Measurements from ENCODE around the gene UBE2L6. TPM values are rescaled to one million over a fixed set of nuclear protein-coding genes. Genes with fewer than 3 reads are reported as not detected.

UBE2L6 gene
- total RNA-seq, 1 donor from 2014 or later = 120 TPM

- peaks cover 12% of the 10 kb centered on the region for H3K4me1 ChIP-seq
- no peaks in the 10 kb centered on the region for H3K9me3 ChIP-seq
- no peak overlapping the region for H3K4me3 ChIP-seq
- TF ChIP-seq CTCF (IDR thresholded peaks at IDR 0.05) = no peak
- H3K27ac ChIP-seq = no peak overlapping the region
- DNase-seq (no peak), ATAC-seq (no peak)
- intact Hi-C loops (cut with DNase I) = no loop called here
- no peaks in the 10 kb centered on the region for H3K27me3 ChIP-seq
- H3K36me3 ChIP-seq = no peaks in the 10 kb centered on the region
Measured at GRCh38 chr11:57511741-57512430, 55.6 kb downstream of the UBE2L6 start.

DNA sequence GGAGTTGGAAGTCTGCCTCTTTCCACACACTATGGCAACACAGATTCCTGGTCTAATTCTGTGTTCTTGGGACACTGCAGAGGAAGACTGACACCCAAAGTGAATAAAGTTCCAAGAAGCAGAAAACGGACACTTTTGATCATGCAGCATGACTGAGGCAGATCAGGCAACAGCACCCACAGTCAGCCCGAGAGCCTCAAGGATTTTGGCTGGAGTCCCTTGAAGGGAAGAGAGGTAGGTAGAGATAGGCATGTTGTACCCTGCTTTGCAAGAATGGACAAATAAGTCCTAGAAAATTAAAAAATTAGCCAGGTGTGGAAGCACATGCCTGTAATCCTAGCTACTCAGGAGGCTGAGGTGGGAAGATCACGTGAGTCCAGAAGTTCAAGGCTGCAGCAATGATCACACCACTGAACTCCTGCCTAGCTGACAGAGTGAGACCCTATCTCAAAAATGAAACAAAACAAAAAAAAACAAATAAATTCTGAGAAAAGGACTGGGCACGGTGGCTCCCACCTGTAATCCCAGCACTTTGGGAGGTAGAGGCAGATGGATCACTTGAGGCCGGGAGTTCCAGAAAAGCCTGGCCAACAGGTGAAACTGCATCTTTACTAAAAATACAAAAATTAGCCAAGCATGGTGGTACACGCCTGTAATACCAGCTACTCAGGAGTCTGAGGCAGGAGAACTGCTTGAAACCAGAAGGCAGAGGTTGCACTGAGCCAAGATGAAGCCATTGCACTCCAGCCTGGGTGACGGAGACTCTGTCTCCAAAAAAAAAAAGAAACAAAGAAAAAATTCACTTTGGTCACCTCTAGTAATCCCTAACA is 58.9 kb downstream of the UBE2L6 start:
- Histone ChIP-seq H3K27ac (no peak overlapping the region), H3K36me3 (no peaks in the 10 kb centered on the region), H3K4me1 (peaks cover 1% of the 10 kb centered on the region), H3K27me3 (no peaks in the 10 kb centered on the region), H3K4me3 (no peak overlapping the region), H3K9me3 (no peaks in the 10 kb centered on the region)
- ATAC-seq (no peak), DNase-seq (no peak)
- no peak for TF ChIP-seq CTCF (IDR thresholded peaks at IDR 0.05)
- intact Hi-C loops (cut with DNase I) = no loop called here

DNA sequence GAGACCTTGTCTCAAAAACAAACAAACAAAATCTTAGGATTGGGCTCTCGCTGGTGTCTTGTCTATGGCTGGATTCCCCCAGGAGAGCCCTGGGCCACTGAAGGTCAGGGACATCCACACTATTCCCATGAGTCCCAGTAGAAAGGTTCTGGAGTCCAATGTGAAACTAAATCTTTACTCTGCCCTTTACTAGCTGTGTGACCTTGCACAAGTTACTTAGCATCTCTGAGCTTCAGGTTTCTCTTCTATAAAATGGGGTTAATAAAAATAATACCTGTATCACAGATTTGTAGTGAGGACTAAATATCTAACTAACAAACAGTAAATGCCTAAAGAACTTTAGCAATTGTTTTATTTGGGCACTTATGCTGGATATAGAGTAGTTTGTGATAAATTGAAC is 61.0 kb downstream of the UBE2L6 start:
- intact Hi-C loops (cut with DNase I) = no loop called here
- Histone ChIP-seq H3K9me3 (no peaks in the 10 kb centered on the region), H3K27me3 (no peaks in the 10 kb centered on the region), H3K4me3 (no peak overlapping the region), H3K4me1 (no peaks in the 10 kb centered on the region), H3K27ac (no peak overlapping the region), H3K36me3 (no peaks in the 10 kb centered on the region)
- ATAC-seq (no peak), DNase-seq (no peak)
- no peak for TF ChIP-seq CTCF (IDR thresholded peaks at IDR 0.05)

DNA sequence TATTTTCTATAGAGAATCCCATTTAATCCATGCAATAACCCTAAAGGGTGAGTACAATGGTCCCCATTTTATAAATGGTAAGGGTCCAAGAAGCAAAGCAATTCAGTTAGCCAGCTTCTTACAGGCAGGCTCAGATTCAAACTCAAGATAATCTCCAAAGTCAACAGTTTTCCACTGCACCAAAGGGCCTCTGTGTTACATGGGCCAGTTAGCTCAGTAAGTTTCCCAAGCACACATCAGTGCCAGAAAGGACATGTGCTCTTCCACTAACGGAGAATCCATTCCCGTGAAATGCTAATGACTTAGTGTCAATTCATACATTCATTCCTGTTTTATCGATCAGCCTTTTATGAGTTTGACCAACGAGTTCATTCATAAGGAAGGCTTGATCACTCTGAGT is 63.0 kb downstream of the UBE2L6 start:
- Histone ChIP-seq H3K9me3 (no peaks in the 10 kb centered on the region), H3K4me3 (no peak overlapping the region), H3K4me1 (peaks cover 10% of the 10 kb centered on the region), H3K27ac (no peak overlapping the region), H3K27me3 (no peaks in the 10 kb centered on the region), H3K36me3 (no peaks in the 10 kb centered on the region)
- TF ChIP-seq CTCF (IDR thresholded peaks at IDR 0.05) = no peak
- intact Hi-C loops (cut with DNase I) = no loop called here
- no peak for DNase-seq
- ATAC-seq = no peak

DNA sequence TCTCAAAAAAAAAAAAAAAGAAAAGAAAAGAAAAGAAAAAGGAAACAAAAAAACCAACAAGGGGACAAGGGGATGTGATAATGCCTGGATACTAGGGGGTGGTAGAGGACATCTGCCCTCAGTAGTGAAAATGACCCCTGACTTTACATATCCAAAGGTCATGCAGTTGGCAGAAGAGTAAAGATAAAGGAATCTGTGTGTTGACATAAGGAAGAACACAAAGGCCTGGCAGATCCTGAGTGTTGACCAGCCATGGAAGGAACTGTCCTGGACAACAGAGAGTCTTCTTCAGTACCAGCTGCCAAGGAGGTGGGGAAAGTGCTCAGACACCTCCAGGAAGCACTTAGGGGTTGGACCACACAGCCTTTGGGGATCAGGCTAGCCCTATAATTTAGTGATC is 64.6 kb downstream of the UBE2L6 start:
- DNase-seq = no peak
- no peaks in the 10 kb centered on the region for H3K9me3 ChIP-seq
- ATAC-seq = no peak
- no peak overlapping the region for H3K4me3 ChIP-seq
- no peaks in the 10 kb centered on the region for H3K36me3 ChIP-seq
- intact Hi-C loops (cut with DNase I) = no loop called here
- no peak overlapping the region for H3K27ac ChIP-seq
- peaks cover 22% of the 10 kb centered on the region for H3K4me1 ChIP-seq
- TF ChIP-seq CTCF (IDR thresholded peaks at IDR 0.05) = no peak
- H3K27me3 ChIP-seq = no peaks in the 10 kb centered on the region
